CD4-positive, alpha-beta T cell treated with Interferon gamma for 1 hour (primary cell): ENCODE results near the gene HOXD3.

Source experiments
- DNase-seq: peaks from one replicate; pipeline ENCODE4 v3.0.0-alpha.2; 2020

HOXD3 gene

DNA sequence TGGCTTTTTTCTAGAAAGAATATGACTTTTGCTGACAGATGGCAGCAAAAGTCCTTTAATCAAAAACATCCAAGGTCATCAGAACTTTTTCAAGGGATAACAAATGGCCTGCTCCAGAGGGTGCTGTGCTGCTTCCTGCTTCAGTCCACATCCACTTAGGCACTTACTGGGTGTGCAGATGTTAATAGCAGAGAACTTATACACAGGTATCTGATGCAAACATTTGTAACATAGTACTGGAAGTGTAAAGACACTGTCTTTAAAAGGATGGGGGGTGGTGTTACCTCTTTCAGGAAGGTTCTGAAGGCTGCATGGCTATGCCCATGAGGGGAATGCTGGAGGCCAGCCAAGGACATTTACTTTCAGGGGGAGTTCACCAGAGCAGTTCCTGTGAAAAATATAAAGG, 22.1 kb upstream of the HOXD3 start:
- no peak for DNase-seq

DNA sequence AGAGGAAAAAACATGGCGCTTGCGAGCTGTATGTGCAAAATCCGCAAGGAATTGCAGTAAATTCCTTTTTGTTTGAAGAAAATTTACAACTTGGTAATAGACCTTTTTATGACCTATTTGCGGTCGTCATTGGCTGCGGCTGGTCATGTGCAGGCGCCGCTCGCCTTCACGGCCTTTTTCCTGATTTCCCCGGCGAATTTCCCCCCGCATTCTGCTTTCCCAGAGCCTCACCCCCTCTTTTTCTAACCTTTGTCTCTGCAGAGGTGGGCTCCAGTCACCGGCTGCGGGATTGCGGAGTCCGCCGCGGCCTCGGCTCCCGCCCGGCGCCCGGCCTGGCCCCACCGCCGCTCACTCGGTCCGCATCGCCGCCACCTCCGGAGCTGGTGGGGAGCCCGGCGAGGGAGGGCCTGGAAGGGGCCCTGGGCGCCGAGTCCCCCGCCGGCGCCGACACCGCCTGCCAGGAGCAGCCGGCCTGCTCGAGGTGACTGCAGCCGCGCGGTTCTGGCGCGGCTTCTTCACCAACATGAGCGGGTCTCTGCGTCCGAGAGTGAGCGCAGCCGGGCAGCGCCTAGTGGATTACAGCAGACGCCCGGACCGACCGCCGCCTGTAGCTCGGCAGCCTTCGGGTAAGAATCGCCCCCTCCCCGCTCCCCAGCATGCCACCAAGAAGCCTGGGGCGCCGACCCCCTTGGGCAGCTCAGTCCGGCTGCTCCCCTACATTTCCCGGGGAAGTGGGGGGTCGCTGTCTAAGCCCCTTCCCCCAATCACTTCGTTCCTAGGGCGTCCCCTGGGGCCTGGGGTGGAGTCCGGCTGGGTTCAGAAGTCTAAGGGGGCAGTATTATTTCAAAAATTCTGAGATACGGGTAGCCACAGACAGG, 20.5 kb upstream of the HOXD3 start:
- no peak for DNase-seq

DNA sequence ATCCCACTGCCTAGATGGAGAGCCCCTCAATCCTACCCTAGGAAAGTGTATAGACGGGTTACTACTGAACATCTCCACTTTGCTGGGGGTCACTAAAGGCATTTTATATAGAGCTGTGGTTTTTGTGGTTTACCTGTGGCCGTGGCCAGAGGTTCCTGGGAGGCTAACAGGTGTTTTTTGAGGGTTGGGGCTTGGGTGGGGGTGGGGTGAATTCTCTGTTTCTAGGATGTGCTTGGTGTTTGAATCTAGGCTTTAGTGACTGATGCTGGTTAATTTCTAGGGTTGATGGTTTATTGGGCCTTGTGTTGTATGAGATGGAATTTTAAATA, 19.9 kb upstream of the HOXD3 start:
- DNase-seq = no peak

DNA sequence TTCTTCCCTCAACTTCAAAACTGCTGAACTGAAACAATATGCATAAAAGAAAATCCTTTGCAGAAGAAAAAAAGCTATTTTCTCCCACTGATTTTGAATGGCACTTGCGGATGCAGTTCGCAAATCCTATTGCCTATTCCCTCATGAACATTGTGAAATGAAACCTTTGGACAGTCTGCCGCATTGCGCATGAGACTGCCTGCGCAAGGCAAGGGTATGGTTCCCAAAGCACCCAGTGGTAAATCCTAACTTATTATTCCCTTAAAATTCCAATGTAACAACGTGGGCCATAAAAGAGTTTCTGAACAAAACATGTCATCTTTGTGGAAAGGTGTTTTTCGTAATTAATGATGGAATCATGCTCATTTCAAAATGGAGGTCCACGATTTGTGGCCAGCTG, 19.2 kb upstream of the HOXD3 start:
- DNase-seq = no peak

DNA sequence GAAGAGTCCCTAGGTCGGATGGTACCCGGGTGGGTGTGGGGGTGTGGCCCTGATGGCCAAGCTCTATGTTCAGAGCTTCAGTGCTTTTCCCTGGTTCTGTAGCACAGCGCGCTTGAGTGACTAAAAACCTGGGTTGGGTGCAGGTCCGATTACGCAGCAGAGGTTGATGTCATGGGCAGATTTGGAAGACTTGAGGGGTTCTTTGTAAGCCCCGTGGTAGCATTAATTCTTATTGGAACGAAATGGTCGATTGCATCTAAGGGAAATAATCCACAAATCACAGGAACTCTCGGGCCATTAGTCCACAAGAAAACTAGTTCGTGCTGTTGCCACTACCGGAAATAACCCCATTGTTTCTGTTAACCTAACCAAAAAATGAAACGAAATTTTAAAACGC, 18.6 kb upstream of the HOXD3 start:
- DNase-seq = no peak

DNA sequence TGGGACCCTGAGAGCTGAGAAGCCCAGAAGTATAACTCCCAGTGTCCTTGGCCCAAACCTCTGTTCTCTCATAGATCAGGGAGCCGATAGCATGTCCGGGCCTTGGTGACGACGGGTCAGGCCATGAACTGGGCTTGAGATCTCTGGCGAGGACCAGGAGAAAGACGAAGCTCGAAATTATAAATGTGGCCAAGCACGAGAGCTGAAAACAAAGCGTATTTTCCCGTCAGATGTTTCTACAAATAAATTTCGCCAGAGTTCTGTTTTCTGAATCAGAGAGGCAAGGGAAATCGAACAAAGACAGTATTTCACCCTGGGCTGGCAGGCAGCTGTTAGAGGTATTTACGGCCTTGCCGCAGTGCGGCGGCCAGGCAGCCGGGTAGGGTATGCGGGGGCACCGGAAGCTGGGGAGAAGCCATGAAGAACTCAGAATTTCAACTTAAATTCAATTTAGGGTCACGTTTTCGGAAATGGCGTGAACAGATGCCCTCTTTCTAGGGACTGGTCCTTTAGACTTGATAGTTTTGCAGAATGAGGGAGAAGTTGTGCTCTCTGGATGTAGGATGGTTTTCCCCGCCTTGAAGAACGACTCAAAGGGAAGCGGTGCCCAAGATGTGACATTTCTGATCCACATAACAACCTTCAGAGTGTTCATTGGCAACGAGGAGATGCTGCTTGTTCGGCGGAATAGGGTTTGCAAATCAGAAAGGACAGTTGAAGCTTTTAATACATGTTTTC, 18.0 kb upstream of the HOXD3 start:
- DNase-seq = no peak

DNA sequence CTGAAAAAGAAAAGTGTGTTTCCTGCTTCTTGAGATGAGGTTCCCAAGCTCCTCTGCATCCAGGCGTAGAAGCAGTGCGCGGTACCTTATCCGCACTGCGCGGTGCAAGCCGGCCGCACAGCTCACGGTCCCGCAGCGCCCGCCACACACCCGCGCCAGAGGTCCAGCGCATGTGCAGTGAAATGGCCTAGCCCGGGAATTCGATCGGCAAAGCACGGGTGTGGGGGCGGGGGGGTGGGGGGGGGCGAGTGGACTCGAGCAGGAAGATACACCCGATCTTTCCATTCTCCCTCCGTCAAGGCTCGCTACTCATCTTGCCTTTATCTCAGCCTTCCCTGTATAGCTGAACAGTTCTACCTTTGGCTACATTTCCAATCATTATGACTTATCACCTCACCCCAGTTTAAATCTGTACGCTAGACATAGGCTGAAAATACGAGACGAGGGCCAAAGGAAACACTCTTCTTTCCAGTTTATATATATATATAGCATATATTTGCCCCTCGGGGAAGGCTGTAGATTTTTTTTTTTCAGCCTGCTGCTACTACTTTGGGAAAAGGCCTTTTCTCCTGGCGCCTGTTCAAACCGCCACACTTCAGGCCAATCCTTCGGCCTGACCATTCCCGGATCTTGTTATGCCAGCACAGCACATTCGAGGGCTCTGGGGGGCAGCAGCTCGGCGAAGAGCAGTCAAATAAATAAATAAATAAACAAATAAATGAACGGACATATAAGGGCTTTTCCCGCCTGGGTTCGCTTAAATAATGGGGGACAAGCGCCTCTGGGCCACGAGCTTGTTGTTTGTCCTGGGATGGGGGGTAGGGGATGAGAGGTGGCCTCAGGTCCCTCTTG, 17.2 kb upstream of the HOXD3 start:
- DNase-seq = no peak

DNA sequence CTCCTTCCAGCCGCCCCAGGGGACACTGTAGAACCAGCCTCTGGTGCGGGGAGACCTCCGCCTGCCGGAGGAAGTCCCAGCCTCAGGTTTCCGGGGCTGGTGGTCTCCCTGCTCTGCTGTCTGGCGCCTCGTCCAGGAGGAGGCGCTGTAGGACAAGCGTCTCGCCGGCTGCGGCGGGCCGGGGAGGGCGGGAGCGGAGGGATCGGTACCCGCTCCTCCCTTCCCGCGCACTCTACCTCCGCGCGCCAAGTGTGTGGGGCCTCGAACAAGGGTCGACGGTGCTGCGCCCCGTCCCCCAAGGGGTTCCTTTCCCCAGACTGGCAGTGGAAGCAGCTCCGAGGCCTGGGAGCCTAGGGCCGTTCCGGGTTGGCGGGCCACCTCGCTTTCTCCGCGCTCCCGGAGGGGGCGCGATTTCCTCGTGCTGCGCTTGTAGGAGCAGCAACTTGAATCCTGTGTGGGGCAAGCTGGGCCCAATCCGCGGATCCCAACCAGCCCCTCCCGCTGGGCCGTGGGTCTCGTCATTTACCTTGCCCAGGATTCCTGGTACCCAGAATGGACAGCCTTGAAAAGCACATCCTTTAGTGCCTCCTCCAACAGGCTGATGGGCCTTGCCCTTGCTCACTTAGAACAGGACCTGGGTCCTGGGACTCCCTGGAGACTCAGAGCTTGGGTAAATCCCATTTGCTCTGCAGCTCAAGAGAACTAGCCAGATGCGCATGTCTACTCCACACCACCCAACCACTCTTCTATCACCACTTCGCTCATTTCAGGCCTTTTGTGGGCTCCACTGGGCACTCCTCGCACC, 16.4 kb upstream of the HOXD3 start:
- peak; percentile 46 for DNase-seq

DNA sequence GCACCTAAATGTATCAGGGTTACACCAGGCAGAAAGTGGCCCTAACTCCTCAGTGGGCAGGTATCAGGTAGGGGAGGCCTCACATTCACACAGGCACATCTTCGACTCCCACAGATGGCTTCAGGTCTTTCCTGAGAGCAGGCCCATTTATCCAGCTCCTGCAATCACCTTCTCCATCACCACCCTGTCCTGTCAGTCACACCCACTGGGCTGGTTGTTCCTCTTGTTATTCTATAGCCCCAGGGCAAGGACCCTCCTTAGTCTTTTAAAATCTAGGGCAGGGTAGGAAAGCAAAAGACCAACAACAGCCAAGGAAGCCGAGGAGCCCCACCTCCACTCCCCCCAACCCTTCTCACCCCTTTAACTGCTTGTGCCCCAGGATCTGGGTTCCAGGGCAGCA, 14.8 kb upstream of the HOXD3 start:
- DNase-seq = no peak

DNA sequence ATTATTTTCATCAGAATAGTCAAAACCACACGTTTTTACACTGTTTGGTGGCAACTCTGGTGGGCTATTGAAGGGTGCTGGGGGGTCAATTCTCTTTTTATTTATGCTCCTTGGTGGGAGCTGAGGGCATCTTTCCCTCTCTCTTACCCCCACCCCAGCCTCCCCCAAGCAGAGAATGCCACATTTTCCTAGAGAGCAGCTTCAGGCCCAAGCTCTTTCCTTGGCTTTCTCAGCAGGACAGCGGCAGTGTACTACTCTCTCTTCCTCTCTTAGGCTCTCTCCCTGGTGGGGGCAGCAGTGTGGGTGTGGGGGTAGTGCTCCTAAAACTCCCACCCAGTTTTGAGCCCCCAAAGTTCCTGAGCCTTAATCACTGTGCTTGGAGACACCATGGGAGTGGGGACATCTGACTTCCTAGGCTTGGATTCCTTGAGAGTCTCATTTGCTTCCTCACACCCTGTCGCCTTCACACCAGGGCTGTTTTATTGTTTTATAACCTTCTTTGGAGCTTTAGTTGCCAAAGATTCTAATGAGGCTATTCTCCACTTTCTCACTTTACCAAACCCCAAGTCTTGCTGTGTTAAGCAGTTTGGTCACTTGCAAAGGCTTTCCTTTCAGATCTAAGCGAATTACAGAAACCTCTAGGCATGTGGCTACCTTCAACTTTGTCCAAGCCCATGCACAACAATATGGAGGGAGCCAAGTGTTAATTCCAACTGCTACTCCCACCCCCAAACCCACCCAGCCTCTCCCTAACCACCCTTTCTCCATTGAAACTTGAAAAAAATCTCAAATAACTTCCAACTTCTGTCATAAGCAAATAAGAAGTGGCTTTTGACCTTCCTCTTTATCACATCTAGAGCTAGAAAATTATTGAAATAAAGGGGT, 11.8 kb upstream of the HOXD3 start:
- no peak for DNase-seq

DNA sequence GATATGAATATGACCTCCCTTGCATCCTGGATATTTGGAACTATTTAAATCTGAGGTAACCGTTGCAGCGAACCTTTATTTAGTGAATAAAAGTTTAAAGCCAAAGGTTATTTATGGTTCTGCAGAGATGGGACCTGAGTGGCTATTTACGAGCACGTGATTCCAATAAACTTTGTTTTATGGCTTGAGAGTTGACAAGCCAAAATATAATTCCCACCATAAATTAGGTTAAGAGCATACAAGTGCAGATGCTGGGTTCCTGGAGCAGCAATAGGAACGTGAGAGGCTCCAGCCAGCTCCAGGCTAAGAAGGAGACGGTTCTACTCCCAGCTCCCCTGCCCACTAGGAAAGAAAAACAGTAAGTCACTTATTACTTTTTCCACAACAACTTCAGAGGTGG, 11.0 kb upstream of the HOXD3 start:
- no peak for DNase-seq

DNA sequence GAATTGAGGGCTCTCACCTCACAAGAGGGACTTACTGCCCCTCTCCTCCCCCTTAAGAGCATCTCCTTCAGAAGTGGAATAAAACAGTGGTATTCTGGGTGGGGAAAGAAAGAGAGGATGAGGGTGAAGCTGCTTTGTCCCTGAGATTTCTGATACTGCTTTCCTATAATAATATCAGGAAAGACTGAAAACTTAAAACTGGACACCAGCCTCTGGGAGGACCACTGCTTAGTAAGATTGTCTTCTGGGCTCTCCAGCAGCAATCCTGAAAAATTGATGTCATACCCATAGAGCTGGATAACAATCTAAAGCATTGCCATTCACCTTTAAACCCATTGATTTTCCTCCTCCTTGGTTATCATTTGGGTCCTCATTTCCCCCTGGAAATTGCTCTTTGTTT, 10.5 kb upstream of the HOXD3 start:
- no peak for DNase-seq

DNA sequence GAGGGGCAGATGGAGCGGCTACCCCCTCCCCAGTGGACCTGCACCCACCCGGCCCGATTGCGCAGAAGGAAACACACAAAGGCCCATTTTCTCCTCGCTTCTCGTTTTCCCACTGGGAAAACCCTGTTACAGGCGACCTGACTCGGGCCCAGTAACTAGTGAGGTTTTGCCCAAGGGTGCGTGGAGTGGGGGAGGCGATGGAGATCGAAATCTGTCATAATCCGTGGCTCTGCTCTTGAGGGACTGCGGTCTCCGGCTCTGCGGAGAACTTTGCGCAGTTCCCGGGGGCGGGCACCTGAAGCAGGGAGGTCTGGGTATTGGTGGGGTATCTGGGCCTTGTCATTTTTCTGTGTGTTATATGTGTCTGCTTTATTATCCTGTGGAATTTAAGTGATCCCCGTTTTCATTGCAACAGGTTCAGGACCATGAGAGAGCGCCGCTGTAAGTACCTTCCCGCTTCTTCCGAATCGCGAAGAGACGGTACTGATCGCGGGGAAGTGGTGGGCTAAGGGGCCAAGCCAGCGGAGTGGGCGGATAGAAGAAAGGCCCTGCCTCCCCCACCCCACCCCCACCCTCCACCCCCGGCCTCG, 9.8 kb upstream of the HOXD3 start:
- no peak for DNase-seq

DNA sequence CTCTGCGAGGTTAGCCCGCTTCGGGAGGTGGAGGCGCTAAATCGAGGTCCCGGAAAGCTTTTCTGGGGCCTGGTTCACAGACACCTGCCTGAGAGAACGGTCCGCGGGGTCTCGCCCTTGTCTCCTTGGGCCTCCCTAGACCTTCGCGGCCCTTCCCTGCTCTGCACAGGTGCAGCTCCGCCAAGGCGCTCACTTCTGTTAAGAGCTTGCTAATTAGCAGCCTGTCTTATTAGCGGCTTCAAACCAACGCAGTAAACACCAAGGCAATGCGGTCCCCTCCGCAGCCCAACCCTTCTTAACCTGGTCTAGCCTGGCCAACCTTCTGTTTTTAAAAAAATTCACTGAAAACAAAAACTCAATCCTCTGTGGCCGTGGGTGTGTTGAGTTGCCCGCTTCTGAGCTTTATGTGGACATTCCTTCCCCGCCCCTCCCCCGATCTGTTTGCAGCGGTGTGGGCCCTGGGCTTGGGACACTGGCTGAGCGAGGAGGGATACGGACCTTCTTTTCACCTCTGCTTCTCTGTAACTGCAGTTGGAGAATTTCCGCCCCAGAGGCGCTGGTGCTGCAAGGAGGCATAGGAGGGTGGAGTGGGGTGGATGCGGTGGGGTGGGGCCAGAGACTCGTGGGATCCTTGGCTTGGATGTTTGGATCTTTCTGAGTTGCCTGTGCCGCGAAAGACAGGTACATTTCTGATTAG, 9.2 kb upstream of the HOXD3 start:
- no peak for DNase-seq

DNA sequence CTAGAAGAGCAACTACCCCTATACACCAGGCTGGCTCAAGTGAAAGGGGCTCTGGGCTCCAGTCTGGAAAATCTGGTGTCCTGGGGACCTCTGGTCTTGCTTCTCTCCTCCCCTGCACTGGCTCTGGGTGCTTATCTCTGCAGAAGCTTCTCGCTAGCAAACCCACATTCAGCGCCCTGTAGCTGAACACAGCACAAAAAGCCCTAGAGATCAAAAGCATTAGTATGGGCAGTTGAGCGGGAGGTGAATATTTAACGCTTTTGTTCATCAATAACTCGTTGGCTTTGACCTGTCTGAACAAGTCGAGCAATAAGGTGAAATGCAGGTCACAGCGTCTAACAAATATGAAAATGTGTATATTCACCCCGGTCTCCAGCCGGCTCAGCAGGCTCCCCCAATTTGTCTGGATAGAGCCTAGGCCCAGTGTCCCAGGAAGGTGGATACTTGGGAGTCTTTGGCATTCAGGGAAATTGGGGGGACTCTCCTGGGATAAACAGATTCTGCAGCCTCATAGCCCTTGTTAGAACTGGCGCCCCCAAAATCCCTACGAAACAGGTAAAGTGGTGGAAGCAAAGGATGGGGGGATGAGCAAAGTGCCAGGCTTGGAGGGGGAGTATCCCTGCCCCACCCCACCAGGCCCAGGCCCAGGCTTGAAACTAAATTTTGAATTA, 8.2 kb upstream of the HOXD3 start:
- DNase-seq = no peak

DNA sequence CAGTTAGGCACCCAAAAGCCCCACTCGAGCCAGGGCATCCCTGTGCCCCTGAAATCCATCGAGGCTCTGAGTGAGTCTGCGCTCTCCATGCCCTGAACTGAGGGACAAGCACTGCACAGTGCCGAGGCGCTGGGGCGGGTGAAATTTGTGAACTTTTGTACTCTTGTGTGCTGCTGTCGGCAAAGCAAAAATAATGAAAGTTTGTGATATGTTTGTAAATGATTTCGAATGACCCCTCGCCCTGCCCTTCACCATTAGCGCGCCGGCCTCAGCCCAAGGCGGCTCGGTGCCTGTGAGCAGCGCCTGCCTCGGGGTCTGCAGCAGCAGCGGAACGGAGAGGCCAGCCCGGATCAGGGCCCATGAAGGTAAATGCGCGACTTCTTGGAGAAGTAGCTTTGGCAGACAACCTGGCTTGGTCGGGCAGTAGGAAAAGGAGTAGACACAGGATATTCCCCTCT, 7.6 kb upstream of the HOXD3 start:
- DNase-seq = no peak

DNA sequence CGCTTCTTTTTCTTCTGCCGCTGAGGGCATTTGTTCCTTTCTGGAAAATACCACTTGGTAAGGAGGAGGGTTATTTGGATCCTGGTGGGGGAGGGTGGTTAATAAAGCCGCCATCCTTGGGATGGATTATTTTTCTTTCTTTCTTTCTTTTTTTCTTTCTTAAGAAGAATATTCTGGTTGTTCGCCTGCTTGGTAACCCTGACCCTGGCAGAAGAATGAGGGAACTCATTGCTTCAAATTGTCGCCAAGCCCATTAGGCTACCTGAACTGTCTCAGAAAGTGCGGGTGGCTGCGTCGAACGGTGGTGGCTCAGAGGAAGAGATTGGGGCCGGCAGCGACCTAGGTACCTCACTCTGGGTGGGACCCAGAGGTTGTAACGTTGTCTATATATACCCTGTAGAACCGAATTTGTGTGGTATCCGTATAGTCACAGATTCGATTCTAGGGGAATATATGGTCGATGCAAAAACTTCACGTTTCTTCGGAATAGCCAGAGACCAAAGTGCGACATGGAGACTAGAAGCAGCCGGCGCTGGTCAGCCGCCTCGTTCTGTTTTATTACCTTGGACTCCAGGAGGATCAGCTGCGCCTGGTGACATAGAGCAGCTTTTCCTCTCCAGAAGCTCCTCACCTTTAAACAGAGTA, 7.0 kb upstream of the HOXD3 start:
- DNase-seq = no peak

DNA sequence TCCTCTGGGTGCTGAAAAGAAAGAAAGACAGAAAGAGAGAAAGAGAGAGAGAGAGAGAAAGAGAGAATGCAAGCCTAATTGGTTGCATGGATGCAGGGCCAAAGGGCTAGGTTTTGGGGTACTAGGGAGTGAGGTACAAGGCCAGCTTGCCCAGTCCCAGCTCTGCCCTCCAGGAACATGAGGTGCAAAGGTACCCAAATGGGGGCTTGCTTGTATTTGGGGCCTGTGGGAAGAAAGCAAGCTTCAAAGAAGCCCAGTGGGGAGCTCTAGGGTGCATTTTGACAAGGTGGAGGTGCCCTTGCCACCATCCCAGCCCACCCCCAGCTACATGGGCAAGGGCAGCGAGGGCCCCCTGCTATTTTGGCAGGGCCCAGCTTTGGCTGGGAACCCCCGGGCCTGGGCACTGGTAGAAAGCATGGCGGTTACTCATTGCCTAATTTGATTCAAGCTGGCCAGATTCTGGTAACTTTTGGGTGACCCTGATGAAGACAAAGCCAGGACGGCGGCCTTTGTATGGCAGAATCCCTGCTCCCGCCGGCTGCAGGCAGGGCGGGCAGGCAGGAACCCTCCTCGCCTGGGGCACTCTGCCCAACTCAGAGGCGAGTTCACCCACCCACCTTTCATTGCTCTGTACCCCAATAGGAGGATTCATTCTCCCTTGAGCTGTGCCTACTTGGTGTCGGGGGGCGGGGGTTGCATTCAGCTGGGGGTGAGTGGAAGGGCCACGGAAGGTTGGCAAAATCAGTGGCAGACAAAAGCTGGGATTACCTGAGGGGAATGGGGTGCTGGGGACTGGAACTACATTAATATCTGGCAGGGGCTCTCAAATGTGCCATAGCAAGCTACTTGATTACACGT, 6.3 kb upstream of the HOXD3 start:
- no peak for DNase-seq
